ENCODE results near the gene ADAMTS12.

DNA sequence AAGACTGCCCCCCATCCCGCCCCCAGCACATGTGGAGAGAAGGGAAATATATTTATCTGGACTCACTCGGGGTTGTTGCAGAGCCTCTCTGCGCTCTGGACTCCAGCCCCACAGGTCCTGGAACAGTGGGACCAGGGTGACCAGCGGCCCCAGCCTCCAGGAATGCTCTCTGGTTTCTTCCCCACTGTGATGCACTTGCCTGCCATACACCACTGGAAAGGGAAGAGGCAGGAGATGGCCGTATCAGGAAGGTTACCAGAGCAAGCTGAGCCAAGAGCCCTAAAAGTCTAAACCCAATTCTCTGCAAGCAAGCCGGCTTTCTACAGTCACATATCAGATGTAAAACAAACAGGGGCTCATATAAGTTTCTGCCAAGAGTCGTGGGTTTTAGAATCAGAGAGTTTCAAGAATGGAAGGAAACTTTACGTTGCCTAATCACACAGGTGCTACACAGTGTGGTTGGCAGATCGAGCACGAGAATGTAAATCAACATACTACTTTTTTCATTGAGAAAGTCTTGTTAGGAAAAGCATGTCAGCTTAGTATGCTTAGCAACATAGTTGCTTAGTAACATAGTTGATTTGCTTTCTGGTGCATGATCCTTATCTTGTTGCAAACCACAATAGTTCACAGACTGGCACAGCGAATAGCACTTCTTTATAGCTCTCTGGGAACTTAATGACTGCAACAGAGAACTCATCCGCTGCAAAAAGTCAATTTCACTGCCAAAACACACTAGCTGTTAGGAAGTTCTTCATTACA, 249.9 kb downstream of the ADAMTS12 start:
- TF ChIP-seq, protein P1, sequence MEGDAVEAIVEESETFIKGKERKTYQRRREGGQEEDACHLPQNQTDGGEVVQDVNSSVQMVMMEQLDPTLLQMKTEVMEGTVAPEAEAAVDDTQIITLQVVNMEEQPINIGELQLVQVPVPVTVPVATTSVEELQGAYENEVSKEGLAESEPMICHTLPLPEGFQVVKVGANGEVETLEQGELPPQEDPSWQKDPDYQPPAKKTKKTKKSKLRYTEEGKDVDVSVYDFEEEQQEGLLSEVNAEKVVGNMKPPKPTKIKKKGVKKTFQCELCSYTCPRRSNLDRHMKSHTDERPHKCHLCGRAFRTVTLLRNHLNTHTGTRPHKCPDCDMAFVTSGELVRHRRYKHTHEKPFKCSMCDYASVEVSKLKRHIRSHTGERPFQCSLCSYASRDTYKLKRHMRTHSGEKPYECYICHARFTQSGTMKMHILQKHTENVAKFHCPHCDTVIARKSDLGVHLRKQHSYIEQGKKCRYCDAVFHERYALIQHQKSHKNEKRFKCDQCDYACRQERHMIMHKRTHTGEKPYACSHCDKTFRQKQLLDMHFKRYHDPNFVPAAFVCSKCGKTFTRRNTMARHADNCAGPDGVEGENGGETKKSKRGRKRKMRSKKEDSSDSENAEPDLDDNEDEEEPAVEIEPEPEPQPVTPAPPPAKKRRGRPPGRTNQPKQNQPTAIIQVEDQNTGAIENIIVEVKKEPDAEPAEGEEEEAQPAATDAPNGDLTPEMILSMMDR (IDR thresholded peaks at IDR 0.05), result no peak
- TF ChIP-seq POLR2A (IDR thresholded peaks at IDR 0.05), result no peak

Measured in body of pancreas (tissue), 4 donors.